GM18858 (cell line): ENCODE measurements around the gene CSRP2.

Source experiments
- ATAC-seq: cut with Tn5 transposase; IDR thresholded peaks from one replicate; pipeline ENCODE4 v1.9.1; 2021; ENCODE audit not compliant: unreplicated experiment

Gene CSRP2

DNA sequence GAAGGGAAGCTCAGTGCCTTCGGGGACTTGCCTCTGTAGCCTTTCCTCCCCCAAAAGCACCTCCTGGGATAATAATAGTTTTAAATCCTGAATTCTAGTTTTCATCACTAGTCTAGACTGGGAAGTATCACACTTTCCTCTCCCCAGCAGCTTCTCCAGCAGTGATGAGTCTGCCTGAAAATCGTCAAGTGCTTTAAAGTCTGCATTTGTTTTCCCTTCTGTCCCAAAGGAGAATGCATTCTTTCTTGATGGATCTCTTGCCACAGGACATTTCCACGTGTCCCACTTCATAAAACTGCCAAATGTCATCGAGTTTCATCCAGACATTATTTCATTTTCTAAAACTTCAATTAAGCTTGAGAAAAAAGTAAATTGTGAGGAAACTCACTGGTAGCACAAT, 15.0 kb downstream of the CSRP2 start:
- ATAC-seq: no peak

GRCh38 chr12:76863005-76863670, 15.7 kb downstream of the CSRP2 start:
- no peak for ATAC-seq

GRCh38 chr12:76860256-76860655, 18.6 kb downstream of the CSRP2 start:
- no peak for ATAC-seq

- no peak for ATAC-seq
Measured at GRCh38 chr12:76859611-76860010, 19.2 kb downstream of the CSRP2 start.

GRCh38 chr12:76856018-76856644, 22.7 kb downstream of the CSRP2 start:
- no peak for ATAC-seq

GRCh38 chr12:76855271-76855670, 23.5 kb downstream of the CSRP2 start:
- ATAC-seq: no peak

DNA sequence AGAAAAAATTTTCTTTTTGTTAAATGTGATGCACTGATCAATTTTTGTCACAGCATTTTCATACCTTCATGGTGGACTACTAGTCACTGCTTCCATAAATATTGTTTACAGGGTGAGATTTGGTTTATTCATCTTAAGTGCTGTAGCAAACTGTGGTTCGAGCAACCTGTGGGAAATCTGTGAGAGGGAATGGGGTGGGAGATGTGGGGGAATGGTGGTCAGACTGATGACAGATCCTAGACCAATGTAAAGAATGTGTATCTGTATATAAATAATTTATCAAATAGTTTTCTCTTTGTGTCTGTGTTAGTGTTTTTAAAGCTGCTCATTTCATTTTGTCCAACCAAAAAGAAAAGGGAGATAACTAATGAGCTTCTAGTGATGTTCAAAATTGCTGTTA, 26.7 kb downstream of the CSRP2 start:
- ATAC-seq: no peak

GRCh38 chr12:76848132-76848531, 30.7 kb downstream of the CSRP2 start:
- ATAC-seq: no peak

DNA sequence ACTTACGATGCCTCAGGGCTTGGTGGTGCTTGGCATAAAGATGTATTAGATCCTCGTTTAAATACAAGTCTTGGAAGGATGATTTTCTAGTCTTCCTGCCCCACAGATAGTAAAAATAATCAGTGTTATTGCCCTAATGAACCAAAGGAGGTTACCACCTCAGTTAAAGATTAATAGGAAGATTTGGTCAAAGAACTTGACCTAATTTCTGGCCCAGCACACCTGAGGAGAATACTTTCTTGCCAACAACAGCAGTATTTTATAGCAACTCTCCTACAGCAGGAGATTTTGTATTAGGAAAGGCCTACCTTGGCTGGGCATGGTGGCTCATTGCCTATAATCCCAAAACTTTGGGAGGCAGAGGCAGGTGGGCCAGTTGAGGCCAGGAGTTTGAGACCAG, 31.6 kb downstream of the CSRP2 start:
- ATAC-seq: no peak

DNA sequence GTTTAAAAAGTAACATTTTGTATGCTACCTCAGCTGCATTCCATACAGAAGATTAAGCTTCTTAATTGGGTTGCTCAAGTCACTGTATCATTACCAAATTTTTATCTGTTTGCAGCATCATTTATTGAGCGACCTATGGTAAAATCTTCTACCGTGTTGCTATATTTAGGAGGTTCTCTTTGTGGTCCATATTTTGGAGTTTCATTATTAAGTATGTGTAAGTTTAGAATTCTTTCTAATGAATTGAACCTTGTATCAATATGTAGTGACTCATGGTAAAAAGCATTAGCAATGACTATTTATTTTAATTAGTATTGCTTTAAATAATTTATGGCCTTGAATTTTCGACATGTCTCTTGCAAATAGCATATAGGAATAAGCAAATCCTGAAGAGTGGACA, 42.2 kb downstream of the CSRP2 start:
- ATAC-seq: no peak

- no peak for ATAC-seq
Measured at GRCh38 chr12:76830436-76830835, 48.4 kb downstream of the CSRP2 start.

DNA sequence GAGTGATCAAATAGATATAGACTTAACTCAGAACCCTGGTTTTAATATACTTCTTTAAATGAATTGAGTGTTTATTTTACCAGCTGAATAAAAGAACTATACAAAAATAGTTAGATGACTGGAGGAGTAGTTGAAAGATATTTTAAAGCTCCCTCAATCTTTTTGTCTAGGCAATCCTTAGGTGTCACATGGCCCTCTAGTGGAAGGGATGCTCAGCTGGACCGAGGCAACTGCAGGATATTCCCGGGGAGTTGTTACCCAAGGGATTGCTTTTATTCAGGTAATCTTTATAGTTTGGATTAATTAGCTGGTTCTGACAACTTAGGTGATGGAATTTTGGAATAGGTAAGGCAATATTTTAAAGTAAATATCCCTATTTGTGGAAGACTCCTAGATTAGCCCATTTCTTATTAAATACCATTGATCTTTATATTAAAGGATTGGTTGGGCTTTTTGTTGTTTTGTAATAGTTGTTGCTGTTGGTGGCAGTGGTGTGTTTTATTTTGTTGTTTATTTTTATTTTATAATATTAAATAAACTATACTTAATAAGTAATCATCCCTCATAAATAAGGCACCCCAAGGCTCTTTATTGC, 57.8 kb downstream of the CSRP2 start:
- no peak for ATAC-seq

DNA sequence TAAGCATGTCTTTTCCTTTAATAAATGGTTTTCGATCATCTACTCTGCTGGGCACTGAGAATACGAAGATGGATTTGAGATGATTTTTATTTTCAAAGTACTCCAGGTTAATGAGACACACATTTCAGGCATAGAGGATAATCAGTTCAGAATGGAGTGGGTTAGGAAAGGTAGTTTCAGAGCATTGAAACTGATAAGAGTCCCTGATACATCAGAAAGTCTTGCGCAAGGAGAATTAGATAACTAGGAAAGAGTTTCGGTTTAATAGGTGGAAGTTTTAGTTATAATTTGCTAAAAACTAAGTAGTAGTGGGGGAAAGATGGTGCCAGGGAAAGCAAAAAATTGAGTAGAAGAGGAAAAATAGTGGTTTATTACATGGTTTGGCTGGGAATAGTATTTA, 64.8 kb downstream of the CSRP2 start:
- no peak for ATAC-seq

- no peak for ATAC-seq
Measured at GRCh38 chr12:76813265-76813664, 65.6 kb downstream of the CSRP2 start.

DNA sequence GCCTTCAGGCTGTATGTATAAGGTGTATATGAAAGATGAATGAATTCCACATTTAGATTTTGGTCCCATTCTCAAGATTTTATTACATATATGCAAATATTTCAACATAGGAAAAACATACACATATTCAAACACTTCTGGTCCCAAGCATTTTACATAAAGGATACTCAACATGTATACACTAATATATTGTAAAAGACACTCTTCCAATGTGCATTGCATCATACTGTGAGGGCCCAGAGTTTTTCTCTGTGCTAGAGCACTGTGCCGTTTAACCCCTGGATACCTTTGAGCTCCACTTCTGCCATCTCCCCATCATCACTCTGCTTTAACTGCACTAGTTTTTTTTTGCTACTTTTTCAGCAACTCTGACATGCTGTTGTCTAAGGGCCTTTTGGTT, 66.8 kb downstream of the CSRP2 start:
- ATAC-seq: no peak

- no peak for ATAC-seq
Measured at GRCh38 chr12:76810671-76811419, 68.0 kb downstream of the CSRP2 start.
